Lower leg skin (tissue), 3 donors: ENCODE results near the gene TRIP10.

Source experiments
- POLR2A ChIP-seq, 2 donors: fragments of 450-650 bp; IDR thresholded peaks; one replicate each; pipeline ENCODE4 v1.6.1; 2016 to 2017; ENCODE audit warnings: antibody characterized with exemption in 2 of 2, mild to moderate bottlenecking in 1 of 2, moderate library complexity in 1 of 2
- TF ChIP-seq, protein P1 (sequence below), 3 donors: fragments of 450-650 bp; IDR thresholded peaks; one replicate each; pipeline ENCODE4 v1.5.1; 2016; ENCODE audit warnings: antibody characterized with exemption in 3 of 3, mild to moderate bottlenecking in 3 of 3, moderate library complexity in 2 of 3

DNA sequence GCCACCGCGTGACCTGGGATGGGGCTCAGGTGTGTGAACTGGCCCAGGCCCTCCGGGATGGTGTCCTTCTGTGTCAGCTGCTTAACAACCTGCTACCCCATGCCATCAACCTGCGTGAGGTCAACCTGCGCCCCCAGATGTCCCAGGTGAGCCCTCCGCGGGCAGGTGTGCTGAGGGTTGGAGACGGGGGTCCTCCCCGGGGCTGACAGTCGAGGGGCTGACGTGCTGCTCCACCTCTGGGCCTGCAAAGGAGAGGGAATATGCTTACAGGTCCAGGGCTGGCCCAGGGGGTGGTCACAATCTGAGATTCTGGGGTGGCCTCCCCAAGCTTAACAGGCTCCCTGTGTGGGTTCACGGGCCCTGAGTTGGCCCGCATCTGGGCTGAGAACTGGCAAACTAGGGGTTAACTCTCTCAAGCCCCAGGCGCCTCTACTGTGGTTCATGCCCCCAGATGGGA lies 33.4 kb downstream of the TRIP10 start:
- TF ChIP-seq, protein P1, sequence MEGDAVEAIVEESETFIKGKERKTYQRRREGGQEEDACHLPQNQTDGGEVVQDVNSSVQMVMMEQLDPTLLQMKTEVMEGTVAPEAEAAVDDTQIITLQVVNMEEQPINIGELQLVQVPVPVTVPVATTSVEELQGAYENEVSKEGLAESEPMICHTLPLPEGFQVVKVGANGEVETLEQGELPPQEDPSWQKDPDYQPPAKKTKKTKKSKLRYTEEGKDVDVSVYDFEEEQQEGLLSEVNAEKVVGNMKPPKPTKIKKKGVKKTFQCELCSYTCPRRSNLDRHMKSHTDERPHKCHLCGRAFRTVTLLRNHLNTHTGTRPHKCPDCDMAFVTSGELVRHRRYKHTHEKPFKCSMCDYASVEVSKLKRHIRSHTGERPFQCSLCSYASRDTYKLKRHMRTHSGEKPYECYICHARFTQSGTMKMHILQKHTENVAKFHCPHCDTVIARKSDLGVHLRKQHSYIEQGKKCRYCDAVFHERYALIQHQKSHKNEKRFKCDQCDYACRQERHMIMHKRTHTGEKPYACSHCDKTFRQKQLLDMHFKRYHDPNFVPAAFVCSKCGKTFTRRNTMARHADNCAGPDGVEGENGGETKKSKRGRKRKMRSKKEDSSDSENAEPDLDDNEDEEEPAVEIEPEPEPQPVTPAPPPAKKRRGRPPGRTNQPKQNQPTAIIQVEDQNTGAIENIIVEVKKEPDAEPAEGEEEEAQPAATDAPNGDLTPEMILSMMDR (IDR thresholded peaks at IDR 0.05) = no peak
- no peak for TF ChIP-seq POLR2A (IDR thresholded peaks at IDR 0.05)
